ENCODE results near the gene PBX1.
"Not testable (repeated sequence)": the region's sequence is repeated elsewhere in the genome, so short reads cannot be mapped to it uniquely, and the experiment has no call there.

Gene PBX1

GRCh38 chr1:164601399-164602100, 42.6 kb downstream of the PBX1 start:
- no peak overlapping the region for H3K18ac ChIP-seq (ENCODE audit: low read length)
- H2BK5ac ChIP-seq (ENCODE audit: low read length), result no peak overlapping the region
- H2AFZ ChIP-seq (ENCODE audit: low read length), result no peak overlapping the region
- H3K14ac ChIP-seq (ENCODE audit: low read length), result no peak overlapping the region
- no peak overlapping the region for H2BK12ac ChIP-seq (ENCODE audit: low read length)
- H2AK5ac ChIP-seq (ENCODE audit: low read depth, low read length), result no peak overlapping the region
- no peaks in the 10 kb centered on the region for H3K79me1 ChIP-seq (ENCODE audit: low read depth, low read length)
- H3K4me1 ChIP-seq (ENCODE audit: control insufficient read depth in 2 of 2, insufficient read depth in 1 of 2, low read depth in 1 of 2, low read length in 2 of 2), result peaks cover 14 to 32% of the 10 kb centered on the region in 2 donors
- H2BK120ac ChIP-seq (ENCODE audit: low read depth, low read length), result no peak overlapping the region
- H3K23ac ChIP-seq (ENCODE audit: low read depth, low read length, poor library complexity), result no peak overlapping the region
- no peak overlapping the region for H3K4me2 ChIP-seq (ENCODE audit: insufficient read depth, low read length, poor library complexity, severe bottlenecking)
- H2BK15ac ChIP-seq (ENCODE audit: low read length), result no peak overlapping the region
- no peak overlapping the region for H3K9ac ChIP-seq (ENCODE audit: low read depth, low read length, poor library complexity)
- no peaks in the 10 kb centered on the region for H3K9me3 ChIP-seq (replicated peaks in 1 of 2; ENCODE audit: control insufficient read depth in 2 of 2, insufficient read depth in 1 of 2, low read depth in 1 of 2, low read length in 2 of 2)
- WGBS, 2 donors (ENCODE audit: extremely low coverage in 2 of 2, insufficient read length in 2 of 2, insufficient replicate concordance in 1 of 2), result no CpG with 5 or more reads among the region's 5 CpGs
- no peak overlapping the region for H3K27ac ChIP-seq (replicated peaks; ENCODE audit: low read length)
- H3K27me3 ChIP-seq (ENCODE audit: control insufficient read depth in 3 of 3, insufficient read depth in 3 of 3, low read depth in 1 of 3, low read length in 3 of 3), result no peaks in the 10 kb centered on the region
- H4K8ac ChIP-seq (ENCODE audit: low read depth, low read length), result no peak overlapping the region
- no peak for DNase-seq (ENCODE audit: low spot score)
- no peak overlapping the region for H3K4me3 ChIP-seq (ENCODE audit: low read length in 2 of 2)
- peaks cover 0 to 55% of the 10 kb centered on the region in 2 donors for H3K36me3 ChIP-seq (replicated peaks in 1 of 2; ENCODE audit: control insufficient read depth in 2 of 2, insufficient read depth in 2 of 2, low read length in 2 of 2)
- H3K4ac ChIP-seq (ENCODE audit: low read length), result no peak overlapping the region
- H4K91ac ChIP-seq (ENCODE audit: low read depth, low read length, poor library complexity), result no peak overlapping the region

GRCh38 chr1:164602101-164602422, 43.1 kb downstream of the PBX1 start:
- no peak overlapping the region for H2BK15ac ChIP-seq (ENCODE audit: low read length)
- H2BK12ac ChIP-seq (ENCODE audit: low read length), result no peak overlapping the region
- H3K14ac ChIP-seq (ENCODE audit: low read length), result no peak overlapping the region
- WGBS, 2 donors (ENCODE audit: extremely low coverage in 2 of 2, insufficient read length in 2 of 2, insufficient replicate concordance in 1 of 2), result no CpG with 5 or more reads among the region's 4 CpGs
- H2BK5ac ChIP-seq (ENCODE audit: low read length), result no peak overlapping the region
- H2AK5ac ChIP-seq (ENCODE audit: low read depth, low read length), result no peak overlapping the region
- peaks cover 16 to 32% of the 10 kb centered on the region in 2 donors for H3K4me1 ChIP-seq (ENCODE audit: control insufficient read depth in 2 of 2, insufficient read depth in 1 of 2, low read depth in 1 of 2, low read length in 2 of 2)
- no peak overlapping the region for H3K4ac ChIP-seq (ENCODE audit: low read length)
- DNase-seq (ENCODE audit: low spot score), result no peak
- H3K4me2 ChIP-seq (ENCODE audit: insufficient read depth, low read length, poor library complexity, severe bottlenecking), result no peak overlapping the region
- H3K79me1 ChIP-seq (ENCODE audit: low read depth, low read length), result no peaks in the 10 kb centered on the region
- H3K4me3 ChIP-seq (ENCODE audit: low read length in 2 of 2), result no peak overlapping the region
- H4K91ac ChIP-seq (ENCODE audit: low read depth, low read length, poor library complexity), result no peak overlapping the region
- no peak overlapping the region for H3K18ac ChIP-seq (ENCODE audit: low read length)
- no peak overlapping the region for H3K9ac ChIP-seq (ENCODE audit: low read depth, low read length, poor library complexity)
- H3K23ac ChIP-seq (ENCODE audit: low read depth, low read length, poor library complexity), result no peak overlapping the region
- H2BK120ac ChIP-seq (ENCODE audit: low read depth, low read length), result no peak overlapping the region
- no peaks in the 10 kb centered on the region for H3K9me3 ChIP-seq (replicated peaks in 1 of 2; ENCODE audit: control insufficient read depth in 2 of 2, insufficient read depth in 1 of 2, low read depth in 1 of 2, low read length in 2 of 2)
- H2AFZ ChIP-seq (ENCODE audit: low read length), result no peak overlapping the region
- no peaks in the 10 kb centered on the region for H3K27me3 ChIP-seq (ENCODE audit: control insufficient read depth in 3 of 3, insufficient read depth in 3 of 3, low read depth in 1 of 3, low read length in 3 of 3)
- H4K8ac ChIP-seq (ENCODE audit: low read depth, low read length), result no peak overlapping the region
- H3K27ac ChIP-seq (replicated peaks; ENCODE audit: low read length), result no peak overlapping the region
- peaks cover 0 to 53% of the 10 kb centered on the region in 2 donors for H3K36me3 ChIP-seq (replicated peaks in 1 of 2; ENCODE audit: control insufficient read depth in 2 of 2, insufficient read depth in 2 of 2, low read length in 2 of 2)

- Histone ChIP-seq H3K36me3 (replicated peaks in 1 of 2; ENCODE audit: control insufficient read depth in 2 of 2, insufficient read depth in 2 of 2, low read length in 2 of 2) (peaks cover 0 to 48% of the 10 kb centered on the region in 2 donors), H3K4ac (ENCODE audit: low read length) (no peak overlapping the region), H2AFZ (ENCODE audit: low read length) (no peak overlapping the region), H4K91ac (ENCODE audit: low read depth, low read length, poor library complexity) (no peak overlapping the region), H3K23ac (ENCODE audit: low read depth, low read length, poor library complexity) (no peak overlapping the region), H3K4me2 (ENCODE audit: insufficient read depth, low read length, poor library complexity, severe bottlenecking) (peak overlapping the region; percentile 44), H3K9ac (ENCODE audit: low read depth, low read length, poor library complexity) (no peak overlapping the region), H3K18ac (ENCODE audit: low read length) (no peak overlapping the region), H2BK12ac (ENCODE audit: low read length) (no peak overlapping the region), H3K79me1 (ENCODE audit: low read depth, low read length) (no peaks in the 10 kb centered on the region), H2BK5ac (ENCODE audit: low read length) (no peak overlapping the region), H3K27me3 (ENCODE audit: control insufficient read depth in 3 of 3, insufficient read depth in 3 of 3, low read depth in 1 of 3, low read length in 3 of 3) (no peaks in the 10 kb centered on the region), H3K9me3 (replicated peaks in 1 of 2; ENCODE audit: control insufficient read depth in 2 of 2, insufficient read depth in 1 of 2, low read depth in 1 of 2, low read length in 2 of 2) (no peaks in the 10 kb centered on the region), H2BK15ac (ENCODE audit: low read length) (no peak overlapping the region), H2AK5ac (ENCODE audit: low read depth, low read length) (no peak overlapping the region), H3K4me3 (ENCODE audit: low read length in 2 of 2) (no peak overlapping the region), H3K4me1 (ENCODE audit: control insufficient read depth in 2 of 2, insufficient read depth in 1 of 2, low read depth in 1 of 2, low read length in 2 of 2) (peaks cover 16 to 32% of the 10 kb centered on the region in 2 donors), H3K14ac (ENCODE audit: low read length) (no peak overlapping the region), H2BK120ac (ENCODE audit: low read depth, low read length) (no peak overlapping the region), H4K8ac (ENCODE audit: low read depth, low read length) (no peak overlapping the region), H3K27ac (replicated peaks; ENCODE audit: low read length) (peak overlapping the region; percentile 65)
- no CpG with 5 or more reads among the region's 10 CpGs for WGBS, 2 donors (ENCODE audit: extremely low coverage in 2 of 2, insufficient read length in 2 of 2, insufficient replicate concordance in 1 of 2)
- DNase-seq (ENCODE audit: low spot score), result no peak
These were observed 43.6 kb downstream of the PBX1 start for GRCh38 chr1:164602480-164603093.

GRCh38 chr1:164603805-164604204, 44.8 kb downstream of the PBX1 start:
- not testable (repeated sequence) for H3K9ac ChIP-seq (ENCODE audit: low read depth, low read length, poor library complexity); H3K4me3 ChIP-seq (ENCODE audit: low read length in 2 of 2); H4K8ac ChIP-seq (ENCODE audit: low read depth, low read length); H3K23ac ChIP-seq (ENCODE audit: low read depth, low read length, poor library complexity); H2BK15ac ChIP-seq (ENCODE audit: low read length); H3K27me3 ChIP-seq (ENCODE audit: control insufficient read depth in 3 of 3, insufficient read depth in 3 of 3, low read depth in 1 of 3, low read length in 3 of 3); H2BK5ac ChIP-seq (ENCODE audit: low read length); H2AK5ac ChIP-seq (ENCODE audit: low read depth, low read length); H3K18ac ChIP-seq (ENCODE audit: low read length); H3K14ac ChIP-seq (ENCODE audit: low read length); H3K79me1 ChIP-seq (ENCODE audit: low read depth, low read length); H3K4me2 ChIP-seq (ENCODE audit: insufficient read depth, low read length, poor library complexity, severe bottlenecking); H4K91ac ChIP-seq (ENCODE audit: low read depth, low read length, poor library complexity); H2BK120ac ChIP-seq (ENCODE audit: low read depth, low read length); H3K27ac ChIP-seq (replicated peaks; ENCODE audit: low read length); H2AFZ ChIP-seq (ENCODE audit: low read length); H2BK12ac ChIP-seq (ENCODE audit: low read length); H3K9me3 ChIP-seq (replicated peaks in 1 of 2; ENCODE audit: control insufficient read depth in 2 of 2, insufficient read depth in 1 of 2, low read depth in 1 of 2, low read length in 2 of 2); DNase-seq (ENCODE audit: low spot score); H3K4ac ChIP-seq (ENCODE audit: low read length)
- no CpG with 5 or more reads among the region's 4 CpGs for WGBS, 2 donors (ENCODE audit: extremely low coverage in 2 of 2, insufficient read length in 2 of 2, insufficient replicate concordance in 1 of 2)
- Histone ChIP-seq H3K4me1 (ENCODE audit: control insufficient read depth in 2 of 2, insufficient read depth in 1 of 2, low read depth in 1 of 2, low read length in 2 of 2) (peaks cover 20 to 34% of the 10 kb centered on the region in 2 donors), H3K36me3 (replicated peaks in 1 of 2; ENCODE audit: control insufficient read depth in 2 of 2, insufficient read depth in 2 of 2, low read length in 2 of 2) (peaks cover 0 to 39% of the 10 kb centered on the region in 2 donors)
